Measurements from ENCODE around the gene GABRR1.
"Not testable (repeated sequence)": the region's sequence is repeated elsewhere in the genome, so short reads cannot be mapped to it uniquely, and the experiment has no call there.

The GABRR1 gene

GRCh38 chr6:89133981-89134380 is 83.2 kb downstream of the GABRR1 start:
- H2AFZ ChIP-seq (ENCODE audit: low read depth, low read length): no peak overlapping the region
- no peaks in the 10 kb centered on the region for H3K36me3 ChIP-seq (ENCODE audit: insufficient read depth, low read length)
- no peaks in the 10 kb centered on the region for H3K27me3 ChIP-seq (ENCODE audit: insufficient read depth, low read length, poor library complexity)
- TF ChIP-seq CTCF (IDR thresholded peaks at IDR 0.05; ENCODE audit: borderline replicate concordance, extremely low read depth, low read length, poor library complexity, severe bottlenecking): no peak
- no peak for TF ChIP-seq EZH2 (IDR thresholded peaks at IDR 0.05; ENCODE audit: borderline replicate concordance, low read depth, low read length, severe bottlenecking)
- H3K9me3 ChIP-seq (ENCODE audit: insufficient read depth, low read length, severe bottlenecking): no peaks in the 10 kb centered on the region
- ATAC-seq (ENCODE audit: insufficient read depth, low read depth) (no peak), DNase-seq (no peak)
- no peaks in the 10 kb centered on the region for H3K4me1 ChIP-seq (ENCODE audit: insufficient read depth, low read length)
- no peak overlapping the region for H3K4me3 ChIP-seq (ENCODE audit: low read depth in 1 of 2, low read length in 2 of 2)
- H3K27ac ChIP-seq (ENCODE audit: low read length): no peak overlapping the region
- no peaks in the 10 kb centered on the region for H3K79me2 ChIP-seq (ENCODE audit: insufficient read depth, low read length)
- no peak overlapping the region for H3K4me2 ChIP-seq (ENCODE audit: insufficient read depth, low read length)
- no peaks in the 10 kb centered on the region for H4K20me1 ChIP-seq (ENCODE audit: insufficient read depth, low read length)
- no peak overlapping the region for H3K9ac ChIP-seq (ENCODE audit: low read depth, low read length)

GRCh38 chr6:89132057-89132456 is 85.1 kb downstream of the GABRR1 start:
- Histone ChIP-seq H3K36me3 (ENCODE audit: insufficient read depth, low read length) (no peaks in the 10 kb centered on the region), H3K9me3 (ENCODE audit: insufficient read depth, low read length, severe bottlenecking) (no peaks in the 10 kb centered on the region), H3K27ac (ENCODE audit: low read length) (no peak overlapping the region), H4K20me1 (ENCODE audit: insufficient read depth, low read length) (no peaks in the 10 kb centered on the region), H3K4me1 (ENCODE audit: insufficient read depth, low read length) (no peaks in the 10 kb centered on the region), H3K9ac (ENCODE audit: low read depth, low read length) (no peak overlapping the region), H3K4me3 (ENCODE audit: low read depth in 1 of 2, low read length in 2 of 2) (no peak overlapping the region), H3K79me2 (ENCODE audit: insufficient read depth, low read length) (no peaks in the 10 kb centered on the region), H2AFZ (ENCODE audit: low read depth, low read length) (no peak overlapping the region), H3K27me3 (ENCODE audit: insufficient read depth, low read length, poor library complexity) (no peaks in the 10 kb centered on the region), H3K4me2 (ENCODE audit: insufficient read depth, low read length) (no peak overlapping the region)
- DNase-seq (no peak), ATAC-seq (ENCODE audit: insufficient read depth, low read depth) (no peak)
- TF ChIP-seq EZH2 (IDR thresholded peaks at IDR 0.05; ENCODE audit: borderline replicate concordance, low read depth, low read length, severe bottlenecking) (no peak), CTCF (IDR thresholded peaks at IDR 0.05; ENCODE audit: borderline replicate concordance, extremely low read depth, low read length, poor library complexity, severe bottlenecking) (no peak)

GRCh38 chr6:89131599-89131998 is 85.6 kb downstream of the GABRR1 start:
- H3K4me1 ChIP-seq (ENCODE audit: insufficient read depth, low read length): no peaks in the 10 kb centered on the region
- no peaks in the 10 kb centered on the region for H3K36me3 ChIP-seq (ENCODE audit: insufficient read depth, low read length)
- no peaks in the 10 kb centered on the region for H3K9me3 ChIP-seq (ENCODE audit: insufficient read depth, low read length, severe bottlenecking)
- H2AFZ ChIP-seq (ENCODE audit: low read depth, low read length): no peak overlapping the region
- H3K9ac ChIP-seq (ENCODE audit: low read depth, low read length): no peak overlapping the region
- DNase-seq (no peak), ATAC-seq (ENCODE audit: insufficient read depth, low read depth) (no peak)
- H3K4me3 ChIP-seq (ENCODE audit: low read depth in 1 of 2, low read length in 2 of 2): no peak overlapping the region
- H3K27ac ChIP-seq (ENCODE audit: low read length): no peak overlapping the region
- H3K4me2 ChIP-seq (ENCODE audit: insufficient read depth, low read length): no peak overlapping the region
- no peak for TF ChIP-seq EZH2 (IDR thresholded peaks at IDR 0.05; ENCODE audit: borderline replicate concordance, low read depth, low read length, severe bottlenecking)
- no peak for TF ChIP-seq CTCF (IDR thresholded peaks at IDR 0.05; ENCODE audit: borderline replicate concordance, extremely low read depth, low read length, poor library complexity, severe bottlenecking)
- H4K20me1 ChIP-seq (ENCODE audit: insufficient read depth, low read length): no peaks in the 10 kb centered on the region
- H3K27me3 ChIP-seq (ENCODE audit: insufficient read depth, low read length, poor library complexity): no peaks in the 10 kb centered on the region
- H3K79me2 ChIP-seq (ENCODE audit: insufficient read depth, low read length): no peaks in the 10 kb centered on the region

GRCh38 chr6:89128256-89128671 is 88.9 kb downstream of the GABRR1 start:
- H3K9ac ChIP-seq (ENCODE audit: low read depth, low read length); H3K36me3 ChIP-seq (ENCODE audit: insufficient read depth, low read length); ATAC-seq (ENCODE audit: insufficient read depth, low read depth); DNase-seq; H3K4me3 ChIP-seq (ENCODE audit: low read depth in 1 of 2, low read length in 2 of 2); H3K4me1 ChIP-seq (ENCODE audit: insufficient read depth, low read length); H3K27ac ChIP-seq (ENCODE audit: low read length); H3K27me3 ChIP-seq (ENCODE audit: insufficient read depth, low read length, poor library complexity); H4K20me1 ChIP-seq (ENCODE audit: insufficient read depth, low read length); H3K79me2 ChIP-seq (ENCODE audit: insufficient read depth, low read length); H3K9me3 ChIP-seq (ENCODE audit: insufficient read depth, low read length, severe bottlenecking); H2AFZ ChIP-seq (ENCODE audit: low read depth, low read length); H3K4me2 ChIP-seq (ENCODE audit: insufficient read depth, low read length): not testable (repeated sequence)

All from DND-41 (cell line).